ENCODE measurements around the gene AHCYL2. TPM values are rescaled to one million over a fixed set of nuclear protein-coding genes. Genes with fewer than 3 reads are reported as not detected.

The AHCYL2 gene
- total and polyA plus RNA-seq, 2 of the 8 experiments (the other 6 are each of a cell fraction or from before 2014, with no cell fraction given): 20.7 to 25.4 TPM

GRCh38 chr7:129283936-129284335, 59.1 kb downstream of the AHCYL2 start:
- no peak overlapping the region for H2AFZ ChIP-seq (ENCODE audit: low read length)
- H2AK5ac ChIP-seq (ENCODE audit: low read depth, low read length): no peak overlapping the region
- FAIRE-seq: no peak
- no peak overlapping the region for H2BK12ac ChIP-seq (ENCODE audit: low read depth, low read length)
- H3K23ac ChIP-seq (ENCODE audit: insufficient read length): no peak overlapping the region
- no peak overlapping the region for H3K4me3 ChIP-seq (ENCODE audit: extremely low read depth in 1 of 4, insufficient read depth in 2 of 4, low read depth in 3 of 4, low read length in 4 of 4)
- 95 to 100% methylated on average over 2 to 4 of the region's 4 CpGs for WGBS, 2 experiments (ENCODE audit: extremely low coverage in 1 of 2, insufficient coverage in 1 of 2, insufficient read length in 1 of 2, insufficient replicate concordance in 2 of 2, low coverage in 1 of 2, low lambda C conversion rate in 2 of 2, missing lambda C conversion rate in 1 of 2)
- no peak overlapping the region for H3K14ac ChIP-seq (ENCODE audit: insufficient read length)
- no peaks in the 10 kb centered on the region; a peak in 1 of 4 replicates for H3K79me2 ChIP-seq (ENCODE audit: control insufficient read depth in 1 of 2, insufficient read depth in 2 of 2, low read length in 2 of 2)
- no peaks in the 10 kb centered on the region for H3K79me1 ChIP-seq (ENCODE audit: low read depth, low read length)
- no peak overlapping the region for H4K5ac ChIP-seq (ENCODE audit: insufficient read length, low read depth, low read length)
- POLR2A ChIA-PET (ENCODE audit: partially characterized antibody): no interaction called here
- H2BK20ac ChIP-seq (ENCODE audit: low read length): no peak overlapping the region
- H3K36me3 ChIP-seq (ENCODE audit: control insufficient read depth in 2 of 4, insufficient read depth in 4 of 4, low read length in 3 of 4): no peaks in the 10 kb centered on the region
- DNase-seq (ENCODE audit: low read depth in 1 of 2, low spot score in 2 of 2): no peak
- H3K27me3 ChIP-seq (replicated peaks in 1 of 4; ENCODE audit: control insufficient read depth in 3 of 4, extremely low read depth in 1 of 4, insufficient read depth in 3 of 4, low read length in 3 of 4): no peaks in the 10 kb centered on the region
- H3K23me2 ChIP-seq (ENCODE audit: low read depth, low read length): no peaks in the 10 kb centered on the region
- H4K8ac ChIP-seq (ENCODE audit: extremely low read depth, insufficient read depth, low read length): no peak overlapping the region
- H2BK5ac ChIP-seq (ENCODE audit: low read depth, low read length): no peak overlapping the region
- H2BK15ac ChIP-seq (ENCODE audit: low read length): no peak overlapping the region
- H3K27ac ChIP-seq (ENCODE audit: low read depth, low read length): no peak overlapping the region
- H4K91ac ChIP-seq (replicated peaks; ENCODE audit: insufficient read length, low read length): no peak overlapping the region
- TF ChIP-seq CHD1 (IDR thresholded peaks at IDR 0.05; ENCODE audit: low read depth, low read length) (no peak), TAF1 (IDR thresholded peaks at IDR 0.05; ENCODE audit: low read depth, low read length) (no peak), POLR2A (IDR thresholded peaks at IDR 0.05; ENCODE audit: control extremely low read depth in 1 of 2, low read depth in 2 of 2, low read length in 2 of 2) (no peak)
- no peak overlapping the region for H3K4ac ChIP-seq (replicated peaks; ENCODE audit: insufficient read length, low read depth, low read length)
- H3K56ac ChIP-seq (replicated peaks; ENCODE audit: insufficient read length, low read depth, low read length): no peak overlapping the region
- no peak overlapping the region for H3K4me2 ChIP-seq (ENCODE audit: insufficient read depth in 1 of 2, low read depth in 2 of 2, low read length in 2 of 2)
- no peaks in the 10 kb centered on the region for H4K20me1 ChIP-seq (replicated peaks in 1 of 2; ENCODE audit: control insufficient read depth in 1 of 2, insufficient read depth in 2 of 2, low read length in 2 of 2)
- H3K9ac ChIP-seq (replicated peaks in 1 of 4; ENCODE audit: extremely low read depth in 1 of 4, low read depth in 3 of 4, low read length in 3 of 4): no peak overlapping the region
- CTCF ChIA-PET (ENCODE audit: partially characterized antibody): interaction anchor here (0.6 to 6.2 kb wide), 10 partner anchors 10 to 84 kb away, joined by 3 to 57 read pairs (median 6); no protein-coding TSS in a partner anchor
- H3K4me1 ChIP-seq (replicated peaks in 1 of 4; ENCODE audit: control insufficient read depth in 3 of 4, insufficient read depth in 4 of 4, low read length in 3 of 4): peaks cover 2 to 10% (median 4%) of the 10 kb centered on the region in 4 experiments; a peak in 5 of 7 replicates
- no peak overlapping the region for H2BK120ac ChIP-seq (replicated peaks; ENCODE audit: low read depth, low read length)
- no peaks in the 10 kb centered on the region for H3K9me3 ChIP-seq (ENCODE audit: insufficient read depth in 2 of 2, low read depth in 1 of 2, low read length in 1 of 2)
- H3K18ac ChIP-seq (ENCODE audit: extremely low read depth, low read length): no peak overlapping the region
